AG09309 (cell line): ENCODE data around the gene GMCL1.

Source experiments
- DNase-seq: peaks from one replicate; pipeline ENCODE4 v3.0.0-alpha.2; 2010; ENCODE audit warnings: low read depth
- H3K4me3 ChIP-seq: 2 replicates; pipeline ENCODE4 v1.5.1; 2011; ENCODE audit warnings: mild to moderate bottlenecking, low read depth, low read length, moderate library complexity; ENCODE audit not compliant: control insufficient read depth
- TF ChIP-seq, protein P1 (sequence below): IDR thresholded peaks from 2 replicates; pipeline ENCODE4 v1.5.1; 2011; ENCODE audit warnings: mild to moderate bottlenecking, low read depth, low read length, inconsistent platforms; ENCODE audit not compliant: insufficient read depth, control insufficient read depth; ENCODE audit errors: missing control alignments

GMCL1 gene

DNA sequence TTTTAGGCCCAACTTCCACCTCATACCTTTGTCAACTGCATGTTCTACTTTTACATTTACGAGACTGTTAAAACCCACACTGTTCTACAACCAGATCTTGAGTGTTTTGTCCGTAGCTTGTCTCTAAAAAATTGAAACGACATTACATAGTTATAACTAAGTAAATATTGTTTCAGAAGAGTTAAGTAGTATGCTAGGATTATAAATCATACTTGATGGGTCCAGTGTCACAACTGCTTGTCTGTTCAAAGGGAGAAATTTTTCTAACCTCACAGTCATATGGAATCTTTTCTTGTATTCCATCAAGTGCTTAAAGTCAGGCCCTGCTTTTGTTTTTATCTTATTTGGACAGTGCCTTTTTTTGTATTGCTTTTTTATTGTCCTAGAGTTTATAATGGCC is 4.3 kb downstream of the GMCL1 start:
- H3K4me3 ChIP-seq = no peak overlapping the region
- TF ChIP-seq, protein P1, sequence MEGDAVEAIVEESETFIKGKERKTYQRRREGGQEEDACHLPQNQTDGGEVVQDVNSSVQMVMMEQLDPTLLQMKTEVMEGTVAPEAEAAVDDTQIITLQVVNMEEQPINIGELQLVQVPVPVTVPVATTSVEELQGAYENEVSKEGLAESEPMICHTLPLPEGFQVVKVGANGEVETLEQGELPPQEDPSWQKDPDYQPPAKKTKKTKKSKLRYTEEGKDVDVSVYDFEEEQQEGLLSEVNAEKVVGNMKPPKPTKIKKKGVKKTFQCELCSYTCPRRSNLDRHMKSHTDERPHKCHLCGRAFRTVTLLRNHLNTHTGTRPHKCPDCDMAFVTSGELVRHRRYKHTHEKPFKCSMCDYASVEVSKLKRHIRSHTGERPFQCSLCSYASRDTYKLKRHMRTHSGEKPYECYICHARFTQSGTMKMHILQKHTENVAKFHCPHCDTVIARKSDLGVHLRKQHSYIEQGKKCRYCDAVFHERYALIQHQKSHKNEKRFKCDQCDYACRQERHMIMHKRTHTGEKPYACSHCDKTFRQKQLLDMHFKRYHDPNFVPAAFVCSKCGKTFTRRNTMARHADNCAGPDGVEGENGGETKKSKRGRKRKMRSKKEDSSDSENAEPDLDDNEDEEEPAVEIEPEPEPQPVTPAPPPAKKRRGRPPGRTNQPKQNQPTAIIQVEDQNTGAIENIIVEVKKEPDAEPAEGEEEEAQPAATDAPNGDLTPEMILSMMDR = no peak
- DNase-seq = no peak

DNA sequence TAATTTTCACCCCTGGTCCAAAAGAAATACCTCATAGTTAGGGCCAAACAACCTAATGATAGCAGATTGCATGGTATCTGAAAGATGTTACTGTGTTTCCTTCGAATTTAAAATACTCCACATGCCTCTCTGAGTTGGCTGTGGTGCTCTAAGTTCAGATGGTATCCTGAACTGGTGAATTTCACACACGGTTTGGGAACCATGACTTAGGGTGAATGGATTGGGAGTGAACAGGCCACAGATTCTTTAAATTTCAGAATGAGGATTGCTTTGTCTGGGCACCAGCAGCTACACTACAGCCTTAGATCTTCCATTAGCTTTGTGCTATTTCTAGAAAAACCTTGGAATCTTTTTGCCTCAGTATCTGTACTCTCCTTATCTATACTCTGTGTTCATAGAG is 6.2 kb downstream of the GMCL1 start:
- no peak for DNase-seq
- TF ChIP-seq, protein P1 = no peak
- H3K4me3 ChIP-seq = no peak overlapping the region

DNA sequence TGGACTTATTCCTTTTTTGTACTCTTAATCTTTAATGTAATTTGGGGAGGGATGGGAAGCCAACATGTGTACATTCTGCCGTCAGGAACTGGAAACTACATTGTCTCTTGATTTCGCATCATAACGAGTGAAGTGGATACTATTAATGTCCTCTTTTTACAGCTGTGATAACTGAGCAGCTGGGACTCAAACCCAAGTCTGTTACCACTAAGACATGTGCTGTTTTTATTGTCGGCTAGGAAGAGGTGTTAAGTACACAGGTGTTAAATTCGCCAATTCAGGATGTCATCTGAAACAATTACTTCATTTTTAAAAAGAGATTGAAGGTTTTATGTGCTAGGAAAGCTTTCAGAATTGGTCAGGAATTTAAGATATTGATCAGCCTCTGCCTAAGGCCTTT is 6.9 kb downstream of the GMCL1 start:
- DNase-seq = no peak
- TF ChIP-seq, protein P1 = no peak
- no peak overlapping the region for H3K4me3 ChIP-seq

DNA sequence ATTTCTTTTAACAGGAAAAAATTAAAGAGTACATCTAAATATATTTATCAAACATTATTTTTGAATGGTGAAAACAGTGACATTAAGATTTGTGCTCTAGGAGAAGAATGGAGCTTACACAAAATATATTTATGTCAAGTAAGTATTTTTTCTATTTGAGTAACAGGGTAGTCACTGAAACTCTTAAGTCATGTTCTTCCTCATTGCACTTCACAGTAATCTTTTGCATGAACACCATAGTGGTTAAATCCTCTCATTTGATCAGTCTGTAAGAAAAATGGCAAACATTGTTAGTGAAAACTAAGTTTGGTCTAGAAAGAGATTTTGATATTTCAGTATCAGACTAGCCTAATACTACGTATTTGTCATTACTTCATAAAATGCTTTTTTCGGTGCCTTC is 8.1 kb downstream of the GMCL1 start:
- TF ChIP-seq, protein P1 = no peak
- DNase-seq = no peak
- H3K4me3 ChIP-seq = no peak overlapping the region

DNA sequence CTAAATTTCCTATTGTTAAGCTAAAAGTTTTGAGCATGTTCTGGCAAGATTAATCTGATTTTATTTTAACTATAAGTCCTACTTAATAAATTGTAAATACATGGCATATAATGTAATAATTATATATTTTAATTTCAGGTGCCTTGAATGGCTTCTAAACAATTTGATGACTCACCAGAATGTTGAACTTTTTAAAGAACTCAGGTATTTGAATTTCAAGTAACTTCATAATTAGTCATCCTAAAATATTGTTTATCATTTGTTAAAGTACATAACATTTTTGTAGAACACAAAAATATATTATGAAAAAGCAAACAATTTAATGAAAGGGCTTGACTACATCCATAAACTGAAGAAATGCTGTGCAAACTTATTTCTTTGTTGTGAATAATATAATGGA is 14.5 kb downstream of the GMCL1 start:
- no peak overlapping the region for H3K4me3 ChIP-seq
- TF ChIP-seq, protein P1 = no peak
- no peak for DNase-seq

DNA sequence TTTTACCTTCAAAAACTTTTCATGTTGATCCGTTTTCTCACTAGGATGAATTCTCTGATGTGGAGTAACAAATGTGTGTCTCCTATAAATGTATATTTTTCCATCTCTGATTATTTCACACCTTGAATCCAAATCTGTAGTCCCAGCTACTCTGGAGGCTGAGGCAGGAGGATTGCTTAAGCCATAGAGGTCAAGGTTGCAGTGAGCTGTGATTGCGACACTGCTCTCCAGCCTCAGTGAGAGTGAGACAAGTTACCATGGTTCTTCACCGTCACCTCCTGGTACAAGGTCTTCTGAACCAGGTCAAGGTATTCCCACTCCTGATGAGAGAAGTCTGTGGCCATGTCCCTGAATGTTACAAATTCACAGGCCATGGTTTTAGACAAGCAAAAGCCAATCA is 15.1 kb downstream of the GMCL1 start:
- H3K4me3 ChIP-seq = no peak overlapping the region
- no peak for DNase-seq
- TF ChIP-seq, protein P1 = no peak

DNA sequence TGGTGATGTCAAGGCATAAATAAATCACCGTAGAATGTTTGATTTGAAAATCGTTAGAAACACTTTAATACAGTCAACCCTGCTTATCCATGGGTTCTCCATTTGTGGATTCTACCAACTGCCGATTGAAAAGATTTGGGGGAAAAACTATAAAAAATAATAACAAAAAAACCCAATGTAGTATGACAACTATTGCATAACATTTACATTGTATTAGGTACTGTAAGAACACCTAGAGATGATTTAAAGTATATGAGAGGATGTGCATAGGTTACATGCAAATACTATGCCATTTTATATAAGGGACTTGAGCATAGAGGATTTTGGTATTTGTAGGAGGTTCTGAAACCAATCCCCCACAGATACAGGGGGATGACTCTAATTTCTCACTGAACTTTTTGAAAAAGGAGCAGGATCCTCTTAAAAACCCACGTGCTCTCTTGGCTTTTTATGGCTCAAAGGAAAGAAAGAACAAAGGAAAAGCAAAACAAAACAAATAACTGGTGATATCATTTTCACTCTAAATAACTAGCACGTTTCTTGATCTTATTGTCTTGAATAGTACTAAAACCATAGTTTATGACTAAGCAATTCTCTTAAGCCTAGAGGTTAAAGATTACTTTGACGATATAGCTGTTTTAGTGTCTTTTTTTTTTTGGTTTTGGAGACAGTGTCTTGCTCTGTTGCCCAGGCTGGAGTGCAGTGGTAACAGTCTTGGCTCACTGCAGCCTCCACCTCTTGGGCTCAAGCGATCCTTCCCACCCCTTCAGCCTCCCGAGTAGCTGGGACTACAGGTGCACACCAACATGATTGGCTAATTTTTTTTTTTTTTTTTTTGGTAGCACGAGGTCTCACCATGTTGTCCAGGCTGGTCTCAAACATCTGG is 17.0 kb downstream of the GMCL1 start:
- H3K4me3 ChIP-seq = no peak overlapping the region
- DNase-seq = no peak
- TF ChIP-seq, protein P1 = no peak
